B cell (primary cell): Measurements from ENCODE around the gene LDHA. TPM values are rescaled to one million over a fixed set of nuclear protein-coding genes. Genes with fewer than 3 reads are reported as not detected.

Source experiments
- ATAC-seq: fragments of 200-7000 bp; cut with Tn5 transposase; one replicate; pipeline ENCODE4 v1.10.0; 2021; ENCODE audit warnings: low read depth, mild to moderate bottlenecking, moderate number of reproducible peaks, moderate library complexity
- CTCF ChIA-PET: fragments of 350-600 bp; sonication (Branson Sonifier 250); formaldehyde crosslinking; loops from one replicate; lab custom pipeline; 2021; ENCODE audit warnings: antibody characterized with exemption, inconsistent platforms; lab: Charles Lee
- POLR2A ChIA-PET: fragments of 350-600 bp; sonication (Branson Sonifier 250); formaldehyde crosslinking; loops from one replicate; lab custom pipeline; 2021; ENCODE audit warnings: antibody characterized with exemption; lab: Charles Lee
- DNase-seq: peaks from one replicate; pipeline ENCODE4 v3.0.0; 2013
- H2AFZ ChIP-seq: 2 replicates; pipeline ENCODE4 v1.6.1; 2012; ENCODE audit warnings: mild to moderate bottlenecking, low read depth, low read length; ENCODE audit not compliant: insufficient read depth, poor library complexity, severe bottlenecking
- H3K27ac ChIP-seq, 2 donors: 1 replicate in 1 of 2; 2 replicates in 1 of 2; pipeline ENCODE4 v1.5.1; 2012 to 2013; ENCODE audit warnings: low read length in 2 of 2, mild to moderate bottlenecking in 2 of 2, moderate library complexity in 1 of 2
- H3K27me3 ChIP-seq, 4 experiments: fragments of 200-600 bp in 1 of 4; sonication (generic) in 1 of 4; replicated peaks in 1 of 4; 1 replicate in 2 of 4; 2 replicates in 2 of 4; pipeline versions ENCODE4 v1.6.1 to v1.7.0; 2013 to 2016; ENCODE audit warnings: low read length in 3 of 4, mild to moderate bottlenecking in 2 of 4, mixed read lengths in 1 of 4, moderate library complexity in 1 of 4; ENCODE audit not compliant: insufficient read depth in 4 of 4, control insufficient read depth in 3 of 4; ENCODE audit errors: control extremely low read depth in 1 of 4
- H3K36me3 ChIP-seq, 2 experiments: replicated peaks in 1 of 2; 1 replicate in 1 of 2; 2 replicates in 1 of 2; pipeline versions ENCODE4 v1.6.1 to v1.7.1; 2013; ENCODE audit warnings: low read length in 1 of 2; ENCODE audit not compliant: insufficient read depth in 2 of 2, control insufficient read depth in 1 of 2; ENCODE audit errors: control extremely low read depth in 1 of 2, extremely low read depth in 1 of 2
- H3K4me1 ChIP-seq, 2 donors: fragments of 200-600 bp in 1 of 2; sonication (generic) in 1 of 2; 1 replicate in 1 of 2; 2 replicates in 1 of 2; pipeline versions ENCODE4 v1.5.1 to v1.6.1; 2013 to 2017; ENCODE audit warnings: low read length in 2 of 2; ENCODE audit not compliant: control insufficient read depth in 2 of 2, insufficient read depth in 2 of 2
- H3K4me2 ChIP-seq: replicated peaks from 2 replicates; pipeline ENCODE3; 2012; ENCODE audit warnings: mild to moderate bottlenecking, low read depth, low read length; ENCODE audit not compliant: poor library complexity, severe bottlenecking
- H3K4me3 ChIP-seq, 5 experiments: fragments of 200-600 bp in 1 of 5; sonication (generic) in 1 of 5; 1 replicate in 3 of 5; 2 replicates in 2 of 5; pipeline versions ENCODE4 v1.5.1 to v1.7.0; 2011 to 2016; ENCODE audit warnings: low read length in 4 of 5, mild to moderate bottlenecking in 4 of 5, low read depth in 2 of 5, control low read depth in 1 of 5, moderate library complexity in 1 of 5; ENCODE audit not compliant: insufficient read depth in 1 of 5; ENCODE audit errors: control extremely low read depth in 1 of 5, extremely low read depth in 1 of 5
- H3K79me2 ChIP-seq: fragments of 200-600 bp; sonication (generic); one replicate; pipeline ENCODE4 v1.6.0; 2016; ENCODE audit warnings: low read length; ENCODE audit not compliant: control insufficient read depth, insufficient read depth
- H3K9ac ChIP-seq: fragments of 200-600 bp; sonication (generic); 2 replicates; pipeline ENCODE4 v1.6.1; 2017; ENCODE audit warnings: mild to moderate bottlenecking, low read length, moderate library complexity
- H3K9me3 ChIP-seq, 3 donors: one replicate each; pipeline versions ENCODE4 v1.6.1 to v1.7.1; 2013; ENCODE audit warnings: low read length in 2 of 3; ENCODE audit not compliant: control insufficient read depth in 2 of 3, insufficient read depth in 1 of 3; ENCODE audit errors: control extremely low read depth in 1 of 3
- H4K20me1 ChIP-seq: 2 replicates; pipeline ENCODE4 v1.6.0; 2012; ENCODE audit warnings: mild to moderate bottlenecking, low read length; ENCODE audit not compliant: insufficient read depth, control insufficient read depth, poor library complexity, severe bottlenecking
- H3K27ac Mint-ChIP-seq: one replicate; pipeline ENCODE4 v1.8.0; 2021; ENCODE audit warnings: mixed read lengths
- H3K27me3 Mint-ChIP-seq: one replicate; pipeline ENCODE4 v1.8.0; 2021; ENCODE audit warnings: mixed read lengths
- H3K4me1 Mint-ChIP-seq: one replicate; pipeline ENCODE4 v1.8.0; 2021; ENCODE audit warnings: mixed read lengths
- H3K4me3 Mint-ChIP-seq: one replicate; pipeline ENCODE4 v1.8.0; 2021; ENCODE audit warnings: mixed read lengths
- H3K9me3 Mint-ChIP-seq: one replicate; pipeline ENCODE4 v1.8.0; 2022; ENCODE audit warnings: mixed read lengths; ENCODE audit not compliant: insufficient read depth
- CTCF ChIP-seq: fragments of 200-600 bp; IDR thresholded peaks from one replicate; pipeline ENCODE4 v1.8.0; 2022; ENCODE audit warnings: antibody characterized with exemption, mild to moderate bottlenecking
- EZH2 ChIP-seq: IDR thresholded peaks from 2 replicates; pipeline ENCODE4 v1.6.1; 2012; ENCODE audit warnings: borderline replicate concordance, low read depth, mild to moderate bottlenecking, moderate library complexity, low read length; ENCODE audit not compliant: insufficient read depth, poor library complexity, severe bottlenecking
- WGBS: methylation state at CpG from one replicate; pipeline ENCODE4 v1.1.5; 2013; ENCODE audit warnings: missing lambda C conversion rate; ENCODE audit not compliant: insufficient coverage; 5-methylcytosine and 5-hydroxymethylcytosine counted together
- intact Hi-C: fragments of 100-400 bp; cut with micrococcal nuclease; formaldehyde crosslinking; loops from one replicate; pipeline ENCODE4 v1.10.0; 2022
- polyA minus RNA-seq: library from RNA; depleted of rRNA, polyadenylated mRNA; stranded (reverse); fragments of >200 nt; gene quantifications from 2 replicates; pipeline ENCODE4 v1.2.3, GENCODE V29; 2012
- polyA plus RNA-seq: library from polyadenylated mRNA; depleted of rRNA; stranded (reverse); fragments of >200 nt; gene quantifications from 2 replicates; pipeline ENCODE4 v1.2.3, GENCODE V29; 2012
- total RNA-seq, 2 donors: library from RNA; stranded (reverse); fragments of 120-200 nt in 1 of 2; gene quantifications; 1 replicate in 1 of 2; 2 replicates in 1 of 2; pipeline versions ENCODE4 v1.2.3 to v1.2.4, GENCODE V29; 2013 to 2022

LDHA gene
- total RNA-seq (90.0 and 91.2 TPM in 2 replicates), polyA plus RNA-seq (113 and 144 TPM in 2 replicates), polyA minus RNA-seq (46.8 and 66.0 TPM in 2 replicates)
- total RNA-seq (2013), result 133 TPM

DNA sequence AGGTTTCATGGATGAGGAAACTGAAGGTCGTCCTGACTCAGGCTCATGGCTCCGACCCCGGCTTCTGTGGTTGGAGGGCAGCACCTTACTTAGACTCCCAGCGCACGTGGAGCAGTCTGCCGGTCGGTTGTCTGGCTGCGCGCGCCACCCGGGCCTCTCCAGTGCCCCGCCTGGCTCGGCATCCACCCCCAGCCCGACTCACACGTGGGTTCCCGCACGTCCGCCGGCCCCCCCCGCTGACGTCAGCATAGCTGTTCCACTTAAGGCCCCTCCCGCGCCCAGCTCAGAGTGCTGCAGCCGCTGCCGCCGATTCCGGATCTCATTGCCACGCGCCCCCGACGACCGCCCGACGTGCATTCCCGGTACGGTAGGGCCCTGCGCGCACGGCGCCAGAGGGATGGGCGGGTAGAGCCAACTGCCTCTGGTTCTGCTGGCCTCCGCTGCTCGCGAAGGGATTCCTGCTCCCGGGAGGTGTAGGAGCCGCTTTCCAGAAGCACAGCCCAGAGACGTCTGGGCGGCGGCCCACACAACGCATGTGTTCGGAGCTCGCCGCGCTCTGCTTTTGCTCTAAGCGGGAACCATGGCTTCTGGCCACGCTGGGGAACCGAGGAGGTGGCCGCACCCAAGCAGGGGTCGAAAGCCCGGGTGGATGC lies at the start of gene LDHA:
Gene LDHA, plus strand, starts transcription at position 289 of the 653 bp plus-strand sequence. CDS start 2,280 bp downstream, outside the sequence.
- no peaks in the 10 kb centered on the region for H3K27me3 Mint-ChIP-seq
- Histone ChIP-seq H3K36me3 (peaks cover 7 to 23% of the 10 kb centered on the region in 2 experiments), H2AFZ (peak within 1 kb of the TSS; percentile 77), H3K4me2 (peak within 1 kb of the TSS; percentile 81), H4K20me1 (peaks cover 28% of the 10 kb centered on the region), H3K4me1 (peaks cover 11 to 15% of the 10 kb centered on the region in 2 donors), H3K4me3 (peak within 1 kb of the TSS; percentile 72 to 96 (median 92)), H3K79me2 (peaks cover 47% of the 10 kb centered on the region), H3K9me3 (no peaks in the 10 kb centered on the region), H3K27ac (peak within 1 kb of the TSS; percentile 82 to 83), H3K9ac (peak within 1 kb of the TSS; percentile 96), H3K27me3 (no peaks in the 10 kb centered on the region)
- H3K4me1 Mint-ChIP-seq, result peaks cover 28% of the 10 kb centered on the region
- under 1% methylated on average over 60 of the region's 60 CpGs for WGBS
- H3K9me3 Mint-ChIP-seq, result no peaks in the 10 kb centered on the region
- H3K4me3 Mint-ChIP-seq, result peak within 1 kb of the TSS; percentile 98
- peak; percentile 75 for ATAC-seq
- intact Hi-C loops, result loop anchor here (1.0 to 10.0 kb wide), 5 partner anchors 280 to 1970 kb away; partner anchors contain the start of genes HTATIP2, IGSF22, SAAL1 and TMEM86A
- ChIA-PET POLR2A (interaction anchor here (0.6 to 3.4 kb wide), 5 partner anchors 10 to 240 kb away, joined by 3 to 18 read pairs (median 10); partner anchors contain the start of genes GTF2H1, HPS5, SPTY2D1 and TSG101), CTCF (interaction anchor here (1.0 to 2.5 kb wide), 3 partner anchors 43 to 150 kb away, joined by 3 to 15 read pairs (median 11); partner anchors contain the start of genes GTF2H1 and HPS5)
- DNase-seq, result peak; percentile 97
- peak within 1 kb of the TSS; percentile 94 for H3K27ac Mint-ChIP-seq
- TF ChIP-seq CTCF (no peak), EZH2 (no peak)
